DMS114 treated with DMSO at 0.1 percent for 48 hours (cell line): ENCODE data around the gene PROB1.

ENCODE experiments used
- DNase-seq: peaks from one replicate; lab custom pipeline; 2025; ENCODE audit not compliant: unreplicated experiment; lab: John Stamatoyannopoulos, UW

Gene PROB1

GRCh38 chr5:139341689-139342422 is 53.0 kb downstream of the PROB1 start, which contains the start of gene PAIP2:
TSS of gene PAIP2 (plus strand) at chr5:139341854. CDS start at chr5:139363785, 21,931 bp downstream.
- peak; percentile 98 for DNase-seq

GRCh38 chr5:139341187-139341688 is 53.7 kb downstream of the PROB1 start:
- DNase-seq: no peak
